GM12874 (cell line): Measurements from ENCODE around the gene UIMC1.

ENCODE experiments used
- TF ChIP-seq, protein P1 (sequence below): IDR thresholded peaks from 2 replicates; pipeline ENCODE4 v1.5.1; 2011; ENCODE audit warnings: low read depth, mild to moderate bottlenecking, control low read depth, low read length, moderate library complexity; ENCODE audit not compliant: insufficient read depth

Gene UIMC1

DNA sequence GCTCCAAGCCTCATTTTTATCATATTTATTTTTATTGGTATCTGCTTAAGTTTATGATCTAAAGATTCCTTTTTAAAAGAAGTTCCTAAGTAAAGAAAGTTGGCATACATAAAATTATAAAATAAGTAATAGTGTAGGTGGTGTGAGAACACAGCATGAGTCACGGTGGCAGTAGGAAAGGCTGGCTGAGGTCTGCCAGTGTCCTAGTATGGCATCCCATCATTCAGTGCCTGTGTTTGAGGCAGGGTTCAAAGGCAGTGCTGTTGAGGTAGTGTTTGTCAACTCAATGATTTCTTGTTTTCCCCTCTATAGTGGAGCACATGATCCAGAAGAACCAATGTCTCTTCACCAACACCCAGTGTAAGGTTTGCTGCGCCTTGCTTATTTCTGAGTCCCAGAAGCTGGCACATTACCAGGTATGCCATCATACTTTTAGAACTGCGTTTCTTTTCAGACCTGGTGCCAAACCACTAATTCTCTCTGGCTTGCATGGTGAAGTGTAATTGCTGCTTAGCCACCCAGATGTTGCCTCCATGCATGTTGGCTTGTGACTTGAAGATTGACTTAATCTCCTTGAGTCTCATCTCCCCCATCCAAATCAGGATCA, 34.3 kb upstream of the UIMC1 start:
- TF ChIP-seq, protein P1, sequence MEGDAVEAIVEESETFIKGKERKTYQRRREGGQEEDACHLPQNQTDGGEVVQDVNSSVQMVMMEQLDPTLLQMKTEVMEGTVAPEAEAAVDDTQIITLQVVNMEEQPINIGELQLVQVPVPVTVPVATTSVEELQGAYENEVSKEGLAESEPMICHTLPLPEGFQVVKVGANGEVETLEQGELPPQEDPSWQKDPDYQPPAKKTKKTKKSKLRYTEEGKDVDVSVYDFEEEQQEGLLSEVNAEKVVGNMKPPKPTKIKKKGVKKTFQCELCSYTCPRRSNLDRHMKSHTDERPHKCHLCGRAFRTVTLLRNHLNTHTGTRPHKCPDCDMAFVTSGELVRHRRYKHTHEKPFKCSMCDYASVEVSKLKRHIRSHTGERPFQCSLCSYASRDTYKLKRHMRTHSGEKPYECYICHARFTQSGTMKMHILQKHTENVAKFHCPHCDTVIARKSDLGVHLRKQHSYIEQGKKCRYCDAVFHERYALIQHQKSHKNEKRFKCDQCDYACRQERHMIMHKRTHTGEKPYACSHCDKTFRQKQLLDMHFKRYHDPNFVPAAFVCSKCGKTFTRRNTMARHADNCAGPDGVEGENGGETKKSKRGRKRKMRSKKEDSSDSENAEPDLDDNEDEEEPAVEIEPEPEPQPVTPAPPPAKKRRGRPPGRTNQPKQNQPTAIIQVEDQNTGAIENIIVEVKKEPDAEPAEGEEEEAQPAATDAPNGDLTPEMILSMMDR, result no peak

DNA sequence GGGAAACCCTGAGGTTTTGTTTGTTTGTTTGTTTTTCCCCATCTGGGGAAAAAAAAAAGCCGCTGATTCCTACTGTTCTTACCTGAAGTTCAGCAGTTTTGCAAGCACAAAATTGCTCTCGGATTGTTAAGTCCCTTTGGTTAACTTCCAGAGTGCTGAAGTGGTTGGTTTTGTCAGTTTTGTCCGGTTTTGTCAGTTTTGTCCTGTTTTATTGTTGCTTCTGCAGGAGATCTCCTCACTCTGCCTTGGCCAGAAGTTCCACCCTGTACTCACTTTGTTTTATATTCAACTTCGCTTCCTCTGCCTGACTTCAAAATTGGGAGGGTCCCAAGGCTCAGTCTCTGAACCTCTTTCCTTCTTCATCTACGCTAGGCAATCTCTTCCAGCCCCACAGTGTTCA, 30.3 kb upstream of the UIMC1 start:
- TF ChIP-seq, protein P1, result no peak

DNA sequence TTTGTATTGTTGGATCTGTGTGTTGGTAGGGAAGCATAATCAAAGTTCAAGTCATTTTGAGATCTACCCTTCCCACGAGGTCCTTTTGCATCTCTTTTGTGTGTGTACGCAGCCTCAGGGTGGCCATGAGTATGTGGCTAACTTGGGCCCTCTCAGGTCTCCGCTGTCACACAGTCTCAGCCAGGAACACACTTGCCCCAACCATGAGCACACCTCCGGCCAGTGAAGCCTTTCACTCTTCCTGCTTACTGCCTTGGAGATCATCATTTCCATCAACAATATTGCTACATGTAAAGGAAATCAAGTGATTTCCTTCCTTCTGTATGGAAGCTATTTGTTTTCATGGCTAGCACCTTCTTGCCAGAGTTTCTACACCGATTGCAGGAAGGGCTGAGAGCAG, 29.9 kb upstream of the UIMC1 start:
- TF ChIP-seq, protein P1, result no peak

DNA sequence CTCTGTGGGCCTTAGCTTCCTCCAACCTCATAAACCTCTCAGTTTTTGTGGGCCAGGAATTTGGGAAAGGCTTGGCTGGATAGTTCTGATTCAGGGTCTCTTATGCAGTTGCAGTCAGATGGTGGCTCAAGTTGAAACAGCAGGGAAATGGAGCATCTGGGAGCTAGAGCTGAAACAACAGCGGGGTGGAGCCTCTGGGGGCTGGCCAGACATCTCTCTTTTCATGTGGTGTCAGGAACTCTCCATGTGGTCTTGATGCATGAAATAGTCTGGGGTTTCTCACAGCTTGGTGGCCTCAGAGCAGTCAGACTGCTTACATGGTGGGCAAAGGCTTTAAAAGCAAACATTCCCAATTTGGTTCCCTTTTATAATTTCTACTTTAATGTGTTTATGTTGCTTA, 29.4 kb upstream of the UIMC1 start:
- TF ChIP-seq, protein P1, result no peak

DNA sequence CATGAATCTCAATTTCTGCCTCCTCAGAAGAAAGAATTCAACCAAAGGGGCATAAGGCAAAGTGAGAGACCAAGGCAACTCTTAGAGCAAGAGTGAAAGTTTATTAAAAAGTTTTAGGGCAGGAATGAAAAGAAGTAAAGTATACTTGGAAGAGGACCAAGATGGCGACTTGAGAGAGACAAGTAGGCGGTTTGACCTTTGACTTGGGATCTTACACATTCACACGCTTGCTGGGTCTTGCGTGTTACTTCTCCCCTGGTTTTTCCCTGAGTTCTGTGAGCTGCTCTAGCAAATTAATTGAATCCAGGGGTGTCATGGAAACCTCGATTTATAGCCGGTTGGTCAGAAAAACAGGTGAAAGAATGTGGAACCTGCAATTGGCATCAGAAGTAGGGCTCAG, 22.9 kb upstream of the UIMC1 start:
- TF ChIP-seq, protein P1, result no peak

DNA sequence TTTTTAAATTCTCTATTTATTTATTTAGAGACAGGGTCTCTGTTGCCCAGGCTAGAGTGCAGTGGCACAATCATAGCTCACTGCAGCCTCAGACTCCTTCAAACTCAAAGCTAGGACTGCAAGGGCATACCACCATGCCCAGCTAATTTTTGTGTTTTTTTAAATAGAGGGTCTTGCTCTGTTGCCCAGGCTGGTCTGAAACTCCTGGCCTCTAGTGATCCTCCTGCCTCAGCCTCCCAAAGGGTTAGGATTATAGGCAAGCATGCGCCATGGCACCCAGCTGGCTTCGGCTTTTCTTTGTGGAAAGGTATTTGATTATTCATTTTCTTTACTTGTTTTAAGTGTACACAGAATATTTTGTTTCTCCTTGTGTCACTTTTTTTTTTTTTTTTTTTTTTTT, 21.1 kb upstream of the UIMC1 start:
- TF ChIP-seq, protein P1, result no peak

DNA sequence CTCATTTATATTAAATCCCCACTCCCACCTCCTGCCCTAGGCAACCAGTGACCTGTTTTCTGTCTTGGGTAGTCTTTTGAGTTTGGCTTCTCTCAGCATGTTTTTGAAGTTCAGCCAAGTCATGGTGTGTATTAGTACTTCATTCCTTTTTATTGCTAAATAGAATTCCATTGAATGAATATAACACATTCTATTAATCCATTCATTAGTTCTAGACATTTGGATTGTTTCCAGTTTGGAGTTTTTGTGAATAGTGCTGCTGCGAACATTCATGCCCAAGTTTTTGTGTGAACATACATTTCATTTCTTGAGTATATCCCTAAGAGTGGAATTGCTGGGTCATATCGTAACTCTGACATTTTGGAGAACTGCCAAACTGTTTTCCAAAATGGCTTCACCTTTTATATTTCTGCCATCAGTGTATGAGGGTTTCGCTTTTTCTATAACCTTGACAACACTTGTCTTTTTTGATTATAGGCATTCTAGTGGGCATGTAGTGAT, 18.6 kb upstream of the UIMC1 start:
- TF ChIP-seq, protein P1, result no peak
